KMS-11 (cell line): Measurements from ENCODE around the gene WDR11.

ENCODE experiments used
- H2AFZ ChIP-seq: fragments of 200-600 bp; sonication (generic); 2 replicates; pipeline ENCODE4 v1.6.1; 2016; ENCODE audit warnings: antibody characterized with exemption, mixed run types, low read depth
- H3K27ac ChIP-seq: fragments of 200-600 bp; sonication (generic); 2 replicates; pipeline ENCODE4 v1.6.1; 2016; ENCODE audit warnings: mild to moderate bottlenecking, mixed run types
- H3K27me3 ChIP-seq: fragments of 200-600 bp; sonication (generic); 2 replicates; pipeline ENCODE4 v1.6.1; 2017; ENCODE audit warnings: mild to moderate bottlenecking, low read depth, mixed run types, moderate library complexity; ENCODE audit not compliant: insufficient read depth
- H3K36me3 ChIP-seq: fragments of 200-600 bp; sonication (generic); 2 replicates; pipeline ENCODE4 v1.6.1; 2017; ENCODE audit warnings: mild to moderate bottlenecking, mixed run types; ENCODE audit not compliant: insufficient read depth
- H3K4me1 ChIP-seq: fragments of 200-600 bp; sonication (generic); 2 replicates; pipeline ENCODE4 v1.6.1; 2016; ENCODE audit warnings: mild to moderate bottlenecking, low read depth, mixed run types; ENCODE audit not compliant: poor library complexity, severe bottlenecking
- H3K4me2 ChIP-seq: fragments of 200-600 bp; sonication (generic); 2 replicates; pipeline ENCODE4 v1.7.0; 2016; ENCODE audit warnings: mild to moderate bottlenecking, mixed run types
- H3K4me3 ChIP-seq: fragments of 200-600 bp; sonication (generic); IDR thresholded peaks from 2 replicates; pipeline ENCODE4 v1.6.1; 2017; ENCODE audit warnings: low read depth, low read length, mixed read lengths; ENCODE audit not compliant: insufficient read depth
- H3K79me2 ChIP-seq: fragments of 200-600 bp; sonication (generic); 2 replicates; pipeline ENCODE4 v1.6.1; 2016; ENCODE audit warnings: low read depth, mixed run types; ENCODE audit not compliant: insufficient read depth
- H3K9ac ChIP-seq: fragments of 200-600 bp; sonication (generic); 2 replicates; pipeline ENCODE4 v1.6.1; 2016; ENCODE audit warnings: mild to moderate bottlenecking, mixed run types
- H4K20me1 ChIP-seq: fragments of 200-600 bp; sonication (generic); 2 replicates; pipeline ENCODE4 v1.6.1; 2016; ENCODE audit warnings: mild to moderate bottlenecking, mixed run types; ENCODE audit not compliant: insufficient read depth
- TF ChIP-seq, protein P1 (sequence below): fragments of 200-600 bp; sonication (generic); conservative IDR thresholded peaks from 2 replicates; pipeline ENCODE4 v1.6.1; 2017; ENCODE audit warnings: low read depth, mild to moderate bottlenecking, antibody characterized with exemption, low read length, moderate library complexity, mixed read lengths

Gene WDR11

DNA sequence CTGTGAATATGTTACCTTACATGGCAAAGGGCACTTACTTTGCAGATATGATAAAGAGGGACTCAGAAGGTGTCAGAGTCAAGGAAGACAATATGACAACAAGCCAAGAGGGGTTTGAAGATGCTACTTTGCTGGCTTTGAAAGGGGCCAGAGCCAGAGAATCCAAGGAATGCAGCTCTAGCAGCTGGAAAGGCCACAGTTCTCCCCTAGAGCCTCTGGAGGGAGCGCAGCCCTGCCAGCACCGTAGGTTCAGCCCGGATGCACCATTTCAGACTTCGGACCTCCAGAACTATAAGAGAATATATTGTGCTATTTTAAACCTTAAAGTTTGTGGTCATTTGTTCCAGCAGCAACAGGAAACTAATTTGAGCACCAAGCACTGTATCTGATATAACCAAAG, 32.9 kb upstream of the WDR11 start:
- H3K79me2 ChIP-seq = no peaks in the 10 kb centered on the region
- H2AFZ ChIP-seq = no peak overlapping the region
- no peak overlapping the region for H3K9ac ChIP-seq
- no peaks in the 10 kb centered on the region for H3K4me1 ChIP-seq
- H3K4me3 ChIP-seq = no peak overlapping the region
- no peaks in the 10 kb centered on the region for H3K27me3 ChIP-seq
- no peak overlapping the region for H3K27ac ChIP-seq
- H3K36me3 ChIP-seq = no peaks in the 10 kb centered on the region
- H4K20me1 ChIP-seq = no peaks in the 10 kb centered on the region
- no peak overlapping the region for H3K4me2 ChIP-seq
- TF ChIP-seq, protein P1, sequence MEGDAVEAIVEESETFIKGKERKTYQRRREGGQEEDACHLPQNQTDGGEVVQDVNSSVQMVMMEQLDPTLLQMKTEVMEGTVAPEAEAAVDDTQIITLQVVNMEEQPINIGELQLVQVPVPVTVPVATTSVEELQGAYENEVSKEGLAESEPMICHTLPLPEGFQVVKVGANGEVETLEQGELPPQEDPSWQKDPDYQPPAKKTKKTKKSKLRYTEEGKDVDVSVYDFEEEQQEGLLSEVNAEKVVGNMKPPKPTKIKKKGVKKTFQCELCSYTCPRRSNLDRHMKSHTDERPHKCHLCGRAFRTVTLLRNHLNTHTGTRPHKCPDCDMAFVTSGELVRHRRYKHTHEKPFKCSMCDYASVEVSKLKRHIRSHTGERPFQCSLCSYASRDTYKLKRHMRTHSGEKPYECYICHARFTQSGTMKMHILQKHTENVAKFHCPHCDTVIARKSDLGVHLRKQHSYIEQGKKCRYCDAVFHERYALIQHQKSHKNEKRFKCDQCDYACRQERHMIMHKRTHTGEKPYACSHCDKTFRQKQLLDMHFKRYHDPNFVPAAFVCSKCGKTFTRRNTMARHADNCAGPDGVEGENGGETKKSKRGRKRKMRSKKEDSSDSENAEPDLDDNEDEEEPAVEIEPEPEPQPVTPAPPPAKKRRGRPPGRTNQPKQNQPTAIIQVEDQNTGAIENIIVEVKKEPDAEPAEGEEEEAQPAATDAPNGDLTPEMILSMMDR = no peak

DNA sequence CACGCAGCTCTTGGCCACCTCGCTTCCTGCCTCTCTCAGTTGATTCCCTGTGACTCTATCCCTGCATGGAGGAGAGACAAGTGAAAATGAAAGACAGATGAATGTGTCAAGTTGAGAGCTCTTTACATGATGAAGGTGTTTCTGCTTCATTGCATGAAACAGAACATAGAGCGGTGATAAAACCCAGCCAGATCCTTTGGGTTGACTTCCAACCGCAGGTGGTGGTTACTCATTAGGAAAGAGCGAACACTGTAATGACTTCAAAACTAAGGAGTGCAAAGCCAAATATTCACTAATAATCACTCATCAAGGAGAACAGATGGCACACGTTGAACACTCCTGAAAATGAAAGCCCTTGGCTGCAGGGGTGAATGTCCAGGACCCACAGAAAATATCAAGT, 31.8 kb upstream of the WDR11 start:
- Histone ChIP-seq H3K4me1 (no peaks in the 10 kb centered on the region), H3K9ac (no peak overlapping the region), H3K27me3 (no peaks in the 10 kb centered on the region), H3K4me3 (no peak overlapping the region), H3K36me3 (no peaks in the 10 kb centered on the region), H3K27ac (no peak overlapping the region), H3K4me2 (no peak overlapping the region), H2AFZ (no peak overlapping the region), H4K20me1 (no peaks in the 10 kb centered on the region), H3K79me2 (no peaks in the 10 kb centered on the region)
- TF ChIP-seq, protein P1 = no peak

DNA sequence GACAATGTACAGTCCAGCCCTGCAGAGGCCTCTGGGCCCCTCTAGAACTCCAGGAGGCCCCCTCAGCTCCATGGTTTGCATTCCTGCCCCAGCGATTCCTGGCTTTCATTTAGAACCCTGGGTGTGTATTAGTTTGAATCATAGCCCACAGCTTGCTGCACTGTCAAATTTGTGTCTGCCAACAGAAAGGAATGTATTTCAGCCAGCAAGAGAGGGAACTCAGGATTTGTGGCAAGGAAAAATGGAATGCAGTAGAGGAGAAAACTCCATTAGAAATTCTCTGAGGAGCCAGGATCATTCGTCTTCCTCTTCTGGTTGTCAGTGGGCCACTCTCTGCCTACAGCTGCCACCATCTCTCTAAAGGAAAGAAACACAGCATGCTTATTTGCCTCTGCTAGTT, 27.9 kb upstream of the WDR11 start:
- TF ChIP-seq, protein P1 = no peak
- H3K79me2 ChIP-seq = no peaks in the 10 kb centered on the region
- no peak overlapping the region for H3K4me3 ChIP-seq
- no peaks in the 10 kb centered on the region for H3K27me3 ChIP-seq
- no peak overlapping the region for H2AFZ ChIP-seq
- no peak overlapping the region for H3K9ac ChIP-seq
- H4K20me1 ChIP-seq = no peaks in the 10 kb centered on the region
- H3K4me2 ChIP-seq = no peak overlapping the region
- no peak overlapping the region for H3K27ac ChIP-seq
- H3K36me3 ChIP-seq = no peaks in the 10 kb centered on the region
- no peaks in the 10 kb centered on the region for H3K4me1 ChIP-seq

DNA sequence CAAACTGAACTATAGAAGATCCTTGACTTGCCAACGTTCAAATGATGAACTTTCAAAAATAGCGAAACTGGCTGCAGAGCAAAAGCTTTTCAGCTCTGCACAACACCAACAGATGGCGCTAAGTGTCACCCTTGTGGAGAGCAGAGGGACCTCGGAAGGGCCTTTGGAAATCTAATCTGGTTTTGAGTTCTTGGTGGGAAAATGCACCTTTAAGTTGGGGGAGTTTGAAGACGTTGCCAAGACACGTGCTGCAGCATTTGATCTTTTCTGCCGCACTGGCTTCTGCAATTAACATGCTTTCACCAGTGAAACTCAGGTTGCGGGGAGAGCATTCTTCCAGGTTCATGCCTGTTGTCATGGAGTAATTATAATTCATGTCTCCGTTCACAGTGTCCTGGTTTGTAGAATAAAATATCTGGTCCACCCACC, 26.3 kb upstream of the WDR11 start:
- Histone ChIP-seq H3K9ac (no peak overlapping the region), H4K20me1 (no peaks in the 10 kb centered on the region), H2AFZ (no peak overlapping the region), H3K79me2 (no peaks in the 10 kb centered on the region), H3K27ac (no peak overlapping the region), H3K4me2 (no peak overlapping the region), H3K27me3 (no peaks in the 10 kb centered on the region), H3K4me3 (no peak overlapping the region), H3K4me1 (no peaks in the 10 kb centered on the region), H3K36me3 (no peaks in the 10 kb centered on the region)
- TF ChIP-seq, protein P1 = peak; percentile 52
